ENCODE results near the gene BLVRB.
"Not testable (repeated sequence)": the region's sequence is repeated elsewhere in the genome, so short reads cannot be mapped to it uniquely, and the experiment has no call there.

Gene BLVRB

GRCh38 chr19:40502647-40503319, 37.2 kb upstream of the BLVRB start:
- no peak overlapping the region for H3K4me2 ChIP-seq (ENCODE audit: insufficient read depth, low read length, poor library complexity, severe bottlenecking)
- no peak overlapping the region for H3K18ac ChIP-seq (ENCODE audit: low read length)
- H3K4ac ChIP-seq (ENCODE audit: low read length), result no peak overlapping the region
- H3K4me1 ChIP-seq (ENCODE audit: control insufficient read depth in 2 of 2, insufficient read depth in 1 of 2, low read depth in 1 of 2, low read length in 2 of 2), result peaks cover 3 to 17% of the 10 kb centered on the region in 2 donors
- H2AFZ ChIP-seq (ENCODE audit: low read length), result no peak overlapping the region
- no peak overlapping the region for H2BK15ac ChIP-seq (ENCODE audit: low read length)
- no peak overlapping the region for H2BK120ac ChIP-seq (ENCODE audit: low read depth, low read length)
- no peak overlapping the region for H3K23ac ChIP-seq (ENCODE audit: low read depth, low read length, poor library complexity)
- no peak for DNase-seq (ENCODE audit: low spot score)
- H3K79me1 ChIP-seq (ENCODE audit: low read depth, low read length), result no peaks in the 10 kb centered on the region
- no peak overlapping the region for H3K27ac ChIP-seq (replicated peaks; ENCODE audit: low read length)
- H3K36me3 ChIP-seq (replicated peaks in 1 of 2; ENCODE audit: control insufficient read depth in 2 of 2, insufficient read depth in 2 of 2, low read length in 2 of 2), result no peaks in the 10 kb centered on the region
- peaks cover 0 to 8% (median 4%) of the 10 kb centered on the region in 3 experiments for H3K27me3 ChIP-seq (ENCODE audit: control insufficient read depth in 3 of 3, insufficient read depth in 3 of 3, low read depth in 1 of 3, low read length in 3 of 3)
- H2BK5ac ChIP-seq (ENCODE audit: low read length), result no peak overlapping the region
- no peak overlapping the region for H4K8ac ChIP-seq (ENCODE audit: low read depth, low read length)
- H2BK12ac ChIP-seq (ENCODE audit: low read length), result no peak overlapping the region
- no peaks in the 10 kb centered on the region for H3K9me3 ChIP-seq (replicated peaks in 1 of 2; ENCODE audit: control insufficient read depth in 2 of 2, insufficient read depth in 1 of 2, low read depth in 1 of 2, low read length in 2 of 2)
- H4K91ac ChIP-seq (ENCODE audit: low read depth, low read length, poor library complexity), result no peak overlapping the region
- no peak overlapping the region for H3K14ac ChIP-seq (ENCODE audit: low read length)
- no peak overlapping the region for H2AK5ac ChIP-seq (ENCODE audit: low read depth, low read length)
- H3K9ac ChIP-seq (ENCODE audit: low read depth, low read length, poor library complexity), result no peak overlapping the region
- no CpG with 5 or more reads among the region's 6 CpGs for WGBS, 2 donors (ENCODE audit: extremely low coverage in 2 of 2, insufficient read length in 2 of 2, insufficient replicate concordance in 1 of 2)
- no peak overlapping the region for H3K4me3 ChIP-seq (ENCODE audit: low read length in 2 of 2)

GRCh38 chr19:40502081-40502480, 36.5 kb upstream of the BLVRB start:
- WGBS, 2 donors (ENCODE audit: extremely low coverage in 2 of 2, insufficient read length in 2 of 2, insufficient replicate concordance in 1 of 2), result no CpG with 5 or more reads among the region's 13 CpGs

GRCh38 chr19:40501599-40501998, 36.1 kb upstream of the BLVRB start:
- H2AFZ ChIP-seq (ENCODE audit: low read length), result no peak overlapping the region
- H3K18ac ChIP-seq (ENCODE audit: low read length), result no peak overlapping the region
- WGBS, 2 donors (ENCODE audit: extremely low coverage in 2 of 2, insufficient read length in 2 of 2, insufficient replicate concordance in 1 of 2), result no CpG with 5 or more reads among the region's 4 CpGs
- H3K79me1 ChIP-seq (ENCODE audit: low read depth, low read length), result no peaks in the 10 kb centered on the region
- no peak overlapping the region for H3K4me2 ChIP-seq (ENCODE audit: insufficient read depth, low read length, poor library complexity, severe bottlenecking)
- no peak overlapping the region for H3K4me3 ChIP-seq (ENCODE audit: low read length in 2 of 2)
- H3K4me1 ChIP-seq (ENCODE audit: control insufficient read depth in 2 of 2, insufficient read depth in 1 of 2, low read depth in 1 of 2, low read length in 2 of 2), result peaks cover 3 to 17% of the 10 kb centered on the region in 2 donors
- H3K27ac ChIP-seq (replicated peaks; ENCODE audit: low read length), result no peak overlapping the region
- no peak overlapping the region for H2BK120ac ChIP-seq (ENCODE audit: low read depth, low read length)
- H2BK5ac ChIP-seq (ENCODE audit: low read length), result no peak overlapping the region
- H3K23ac ChIP-seq (ENCODE audit: low read depth, low read length, poor library complexity), result no peak overlapping the region
- no peak overlapping the region for H4K8ac ChIP-seq (ENCODE audit: low read depth, low read length)
- peaks cover 0 to 8% (median 4%) of the 10 kb centered on the region in 3 experiments for H3K27me3 ChIP-seq (ENCODE audit: control insufficient read depth in 3 of 3, insufficient read depth in 3 of 3, low read depth in 1 of 3, low read length in 3 of 3)
- H4K91ac ChIP-seq (ENCODE audit: low read depth, low read length, poor library complexity), result no peak overlapping the region
- H2BK15ac ChIP-seq (ENCODE audit: low read length), result peak overlapping the region; percentile 68
- H3K9ac ChIP-seq (ENCODE audit: low read depth, low read length, poor library complexity), result no peak overlapping the region
- no peak overlapping the region for H3K4ac ChIP-seq (ENCODE audit: low read length)
- no peak for DNase-seq (ENCODE audit: low spot score)
- H3K36me3 ChIP-seq (replicated peaks in 1 of 2; ENCODE audit: control insufficient read depth in 2 of 2, insufficient read depth in 2 of 2, low read length in 2 of 2), result no peaks in the 10 kb centered on the region
- no peaks in the 10 kb centered on the region for H3K9me3 ChIP-seq (replicated peaks in 1 of 2; ENCODE audit: control insufficient read depth in 2 of 2, insufficient read depth in 1 of 2, low read depth in 1 of 2, low read length in 2 of 2)
- no peak overlapping the region for H3K14ac ChIP-seq (ENCODE audit: low read length)
- peak overlapping the region; percentile 87 for H2AK5ac ChIP-seq (ENCODE audit: low read depth, low read length)
- H2BK12ac ChIP-seq (ENCODE audit: low read length), result no peak overlapping the region

More at GRCh38 chr19:40502081-40502480, 36.5 kb upstream of the BLVRB start:
- no peak overlapping the region for H3K4ac ChIP-seq (ENCODE audit: low read length)
- no peaks in the 10 kb centered on the region for H3K36me3 ChIP-seq (replicated peaks in 1 of 2; ENCODE audit: control insufficient read depth in 2 of 2, insufficient read depth in 2 of 2, low read length in 2 of 2)
- H4K91ac ChIP-seq (ENCODE audit: low read depth, low read length, poor library complexity), result no peak overlapping the region
- H2BK15ac ChIP-seq (ENCODE audit: low read length), result peak overlapping the region; percentile 68
- H2BK120ac ChIP-seq (ENCODE audit: low read depth, low read length), result no peak overlapping the region
- no peak for DNase-seq (ENCODE audit: low spot score)
- no peak overlapping the region for H4K8ac ChIP-seq (ENCODE audit: low read depth, low read length)
- no peak overlapping the region for H3K23ac ChIP-seq (ENCODE audit: low read depth, low read length, poor library complexity)
- H3K4me3 ChIP-seq (ENCODE audit: low read length in 2 of 2), result no peak overlapping the region
- peak overlapping the region; percentile 87 for H2AK5ac ChIP-seq (ENCODE audit: low read depth, low read length)
- no peaks in the 10 kb centered on the region for H3K79me1 ChIP-seq (ENCODE audit: low read depth, low read length)
- no peaks in the 10 kb centered on the region for H3K9me3 ChIP-seq (replicated peaks in 1 of 2; ENCODE audit: control insufficient read depth in 2 of 2, insufficient read depth in 1 of 2, low read depth in 1 of 2, low read length in 2 of 2)
- H2AFZ ChIP-seq (ENCODE audit: low read length), result no peak overlapping the region
- H3K9ac ChIP-seq (ENCODE audit: low read depth, low read length, poor library complexity), result no peak overlapping the region
- H2BK5ac ChIP-seq (ENCODE audit: low read length), result no peak overlapping the region
- no peak overlapping the region for H2BK12ac ChIP-seq (ENCODE audit: low read length)
- no peak overlapping the region for H3K27ac ChIP-seq (replicated peaks; ENCODE audit: low read length)
- H3K14ac ChIP-seq (ENCODE audit: low read length), result no peak overlapping the region
- H3K4me1 ChIP-seq (ENCODE audit: control insufficient read depth in 2 of 2, insufficient read depth in 1 of 2, low read depth in 1 of 2, low read length in 2 of 2), result peaks cover 3 to 17% of the 10 kb centered on the region in 2 donors
- H3K18ac ChIP-seq (ENCODE audit: low read length), result peak overlapping the region; percentile 27
- no peak overlapping the region for H3K4me2 ChIP-seq (ENCODE audit: insufficient read depth, low read length, poor library complexity, severe bottlenecking)
- peaks cover 0 to 8% (median 4%) of the 10 kb centered on the region in 3 experiments for H3K27me3 ChIP-seq (ENCODE audit: control insufficient read depth in 3 of 3, insufficient read depth in 3 of 3, low read depth in 1 of 3, low read length in 3 of 3)

- not testable (repeated sequence) for H3K9ac ChIP-seq (ENCODE audit: low read depth, low read length, poor library complexity); H3K4me3 ChIP-seq (ENCODE audit: low read length in 2 of 2); H2AK5ac ChIP-seq (ENCODE audit: low read depth, low read length); H3K27me3 ChIP-seq (ENCODE audit: control insufficient read depth in 3 of 3, insufficient read depth in 3 of 3, low read depth in 1 of 3, low read length in 3 of 3); H2AFZ ChIP-seq (ENCODE audit: low read length); H3K27ac ChIP-seq (replicated peaks; ENCODE audit: low read length); H4K8ac ChIP-seq (ENCODE audit: low read depth, low read length); H3K4me2 ChIP-seq (ENCODE audit: insufficient read depth, low read length, poor library complexity, severe bottlenecking); H2BK120ac ChIP-seq (ENCODE audit: low read depth, low read length); H2BK12ac ChIP-seq (ENCODE audit: low read length); H3K14ac ChIP-seq (ENCODE audit: low read length); H3K4ac ChIP-seq (ENCODE audit: low read length); H3K9me3 ChIP-seq (replicated peaks in 1 of 2; ENCODE audit: control insufficient read depth in 2 of 2, insufficient read depth in 1 of 2, low read depth in 1 of 2, low read length in 2 of 2); H2BK15ac ChIP-seq (ENCODE audit: low read length); H4K91ac ChIP-seq (ENCODE audit: low read depth, low read length, poor library complexity); H3K23ac ChIP-seq (ENCODE audit: low read depth, low read length, poor library complexity); H2BK5ac ChIP-seq (ENCODE audit: low read length); DNase-seq (ENCODE audit: low spot score); H3K79me1 ChIP-seq (ENCODE audit: low read depth, low read length); H3K18ac ChIP-seq (ENCODE audit: low read length); H3K36me3 ChIP-seq (replicated peaks in 1 of 2; ENCODE audit: control insufficient read depth in 2 of 2, insufficient read depth in 2 of 2, low read length in 2 of 2)
- no CpG with 5 or more reads among the region's 8 CpGs for WGBS, 2 donors (ENCODE audit: extremely low coverage in 2 of 2, insufficient read length in 2 of 2, insufficient replicate concordance in 1 of 2)
- peaks cover 3 to 17% of the 10 kb centered on the region in 2 donors for H3K4me1 ChIP-seq (ENCODE audit: control insufficient read depth in 2 of 2, insufficient read depth in 1 of 2, low read depth in 1 of 2, low read length in 2 of 2)
Observed at GRCh38 chr19:40500678-40501530, 35.4 kb upstream of the BLVRB start.

All from neuronal stem cell (in vitro differentiated cells).